H7 (cell line): ENCODE results near the gene PHACTR4. TPM values are rescaled to one million over a fixed set of nuclear protein-coding genes. Genes with fewer than 3 reads are reported as not detected.

Source experiments
- DNase-seq: peaks from one replicate; pipeline ENCODE4 v3.0.0; 2012
- H3K27me3 ChIP-seq: 2 replicates; pipeline ENCODE4 v1.6.0; 2011; ENCODE audit warnings: mild to moderate bottlenecking, low read length; ENCODE audit not compliant: control insufficient read depth, insufficient read depth
- H3K36me3 ChIP-seq: replicated peaks from 2 replicates; pipeline ENCODE4 v1.5.1; 2011; ENCODE audit warnings: low read length; ENCODE audit not compliant: control insufficient read depth, insufficient read depth
- H3K4me3 ChIP-seq: 2 replicates; pipeline ENCODE4 v1.5.1; 2011; ENCODE audit warnings: low read depth, mild to moderate bottlenecking, control low read depth, low read length, moderate library complexity; ENCODE audit not compliant: insufficient read depth
- total RNA-seq: library from RNA; depleted of rRNA; stranded (reverse); fragments of >200 nt; shearing (Covaris generic); gene quantifications from 2 replicates; pipeline ENCODE4 v1.2.3, GENCODE V29; 2014

Gene PHACTR4
- total RNA-seq, 1 experiment from 2014 or later: 16.9 TPM

GRCh38 chr1:28392027-28392652 is 22.6 kb downstream of the PHACTR4 start:
- Histone ChIP-seq H3K36me3 (no peaks in the 10 kb centered on the region; the same call in 1 of the 2 replicates), H3K27me3 (no peaks in the 10 kb centered on the region), H3K4me3 (no peak overlapping the region)
- no peak for DNase-seq

DNA sequence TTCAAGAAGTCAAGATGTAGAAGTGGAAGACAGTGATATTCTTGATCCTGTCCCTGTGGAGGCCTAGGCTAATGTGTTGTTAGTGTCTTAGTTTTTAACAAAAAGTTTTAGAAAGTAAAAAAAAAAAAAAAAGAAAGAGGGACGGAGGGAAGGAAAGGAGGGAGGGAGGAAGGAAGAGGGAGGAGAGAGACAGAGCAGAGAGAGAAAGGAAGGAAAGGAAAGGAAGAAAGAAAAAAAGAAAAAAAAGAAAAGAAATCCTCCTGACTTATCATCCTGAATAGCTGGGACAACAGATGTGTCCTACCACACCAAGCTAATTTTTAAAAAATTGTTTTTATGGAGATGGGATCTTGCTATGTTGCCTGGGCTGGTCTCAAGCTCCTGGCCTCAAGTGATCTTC is 24.6 kb downstream of the PHACTR4 start:
- DNase-seq: no peak
- H3K27me3 ChIP-seq: no peaks in the 10 kb centered on the region
- H3K4me3 ChIP-seq: no peak overlapping the region
- H3K36me3 ChIP-seq: no peaks in the 10 kb centered on the region; the same call in 1 of the 2 replicates

DNA sequence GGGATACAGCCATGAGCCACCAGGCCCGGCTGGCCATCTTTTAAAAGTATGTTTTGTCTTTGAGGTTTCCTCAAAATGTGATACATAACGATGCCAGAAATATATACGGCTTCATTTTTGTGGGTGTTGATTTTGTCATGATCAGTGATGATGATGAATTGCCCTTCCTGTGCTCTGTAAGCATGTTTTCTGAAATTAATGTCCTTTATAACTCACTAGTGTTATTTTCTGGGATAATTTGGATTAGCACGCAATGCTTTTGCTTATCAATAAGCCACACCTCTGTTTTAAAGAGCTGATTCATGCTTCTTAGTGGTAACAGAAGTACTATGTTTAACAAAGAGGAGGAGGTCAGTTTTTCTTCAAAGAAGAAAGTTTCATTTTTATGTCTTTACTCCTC is 25.6 kb downstream of the PHACTR4 start:
- no peaks in the 10 kb centered on the region for H3K27me3 ChIP-seq
- no peaks in the 10 kb centered on the region; the same call in 1 of the 2 replicates for H3K36me3 ChIP-seq
- no peak overlapping the region for H3K4me3 ChIP-seq
- DNase-seq: no peak

GRCh38 chr1:28401760-28402159 is 32.2 kb downstream of the PHACTR4 start:
- Histone ChIP-seq H3K36me3 (no peaks in the 10 kb centered on the region), H3K27me3 (no peaks in the 10 kb centered on the region), H3K4me3 (no peak overlapping the region)
- no peak for DNase-seq

DNA sequence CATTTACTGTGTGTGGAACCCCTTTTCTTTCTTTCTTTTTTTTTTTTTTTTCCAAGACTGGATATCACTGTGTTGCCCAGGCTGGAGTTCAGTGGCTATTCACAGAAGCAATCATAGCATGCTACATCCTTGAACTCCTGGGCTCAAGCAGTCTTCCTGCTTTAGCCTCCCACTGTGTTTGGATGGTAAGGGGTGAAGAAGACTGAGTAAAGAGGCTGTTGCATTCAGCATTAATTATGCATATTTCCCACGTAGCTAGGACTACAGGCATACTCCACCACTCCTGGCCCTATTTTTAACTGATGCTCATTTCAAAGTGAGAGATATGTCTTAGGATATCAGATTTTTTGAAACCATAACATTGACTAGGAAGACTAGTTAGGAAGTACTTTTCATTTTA is 39.5 kb downstream of the PHACTR4 start:
- DNase-seq: no peak
- no peak overlapping the region for H3K4me3 ChIP-seq
- H3K27me3 ChIP-seq: no peaks in the 10 kb centered on the region
- no peaks in the 10 kb centered on the region; the same call in 1 of the 2 replicates for H3K36me3 ChIP-seq

DNA sequence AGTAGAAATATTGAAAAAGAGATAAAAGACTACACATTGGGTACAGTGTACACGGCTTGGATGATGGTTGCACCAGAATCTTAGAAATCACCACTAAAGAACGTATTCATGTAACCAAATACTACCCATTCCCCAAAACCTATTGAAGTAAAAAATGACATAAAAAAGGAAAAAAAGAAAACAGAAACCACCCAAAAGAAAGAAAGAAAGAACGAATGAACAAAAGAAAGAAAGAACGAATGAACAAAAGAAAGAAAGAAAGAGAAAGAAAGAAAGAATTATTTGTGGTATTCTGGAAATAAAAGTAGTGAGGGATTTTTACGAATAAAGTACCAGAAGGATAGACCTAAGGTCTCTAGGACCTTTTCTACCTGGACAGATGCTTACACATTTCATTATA is 42.1 kb downstream of the PHACTR4 start:
- no peak for DNase-seq
- H3K27me3 ChIP-seq: no peaks in the 10 kb centered on the region
- H3K4me3 ChIP-seq: no peak overlapping the region
- no peaks in the 10 kb centered on the region; the same call in 1 of the 2 replicates for H3K36me3 ChIP-seq

GRCh38 chr1:28412731-28413130 is 43.2 kb downstream of the PHACTR4 start:
- Histone ChIP-seq H3K4me3 (no peak overlapping the region), H3K36me3 (no peaks in the 10 kb centered on the region; the same call in 1 of the 2 replicates)
- no peak for DNase-seq

GRCh38 chr1:28416509-28417194 is 47.1 kb downstream of the PHACTR4 start:
- H3K4me3 ChIP-seq: no peak overlapping the region
- no peaks in the 10 kb centered on the region; the same call in 1 of the 2 replicates for H3K36me3 ChIP-seq
- H3K27me3 ChIP-seq: no peaks in the 10 kb centered on the region
- DNase-seq: no peak

More at GRCh38 chr1:28412731-28413130, 43.2 kb downstream of the PHACTR4 start:
- H3K27me3 ChIP-seq: no peaks in the 10 kb centered on the region

DNA sequence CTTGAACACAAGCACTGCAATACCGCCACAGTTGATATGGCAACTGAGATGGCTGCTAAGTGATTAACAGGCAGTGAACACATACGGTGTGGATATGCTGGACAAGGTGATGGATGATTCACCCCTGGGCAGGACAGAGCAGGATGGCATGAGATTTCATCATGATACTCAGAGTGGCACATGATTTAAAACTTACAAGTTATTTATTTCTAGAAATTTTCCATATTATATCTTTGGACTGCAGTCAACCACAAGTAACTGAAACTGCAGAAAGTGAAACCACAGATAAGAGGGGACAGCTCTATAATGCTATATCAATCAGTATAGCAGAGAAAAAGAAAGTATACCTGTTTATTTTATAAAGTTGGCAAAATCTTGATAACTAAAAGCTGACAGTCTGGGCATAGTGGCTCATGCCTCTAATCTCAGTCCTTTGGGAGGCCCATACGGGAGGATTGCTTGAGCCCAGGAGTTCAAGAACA is 47.9 kb downstream of the PHACTR4 start:
- Histone ChIP-seq H3K27me3 (no peaks in the 10 kb centered on the region), H3K36me3 (no peaks in the 10 kb centered on the region; the same call in 1 of the 2 replicates), H3K4me3 (no peak overlapping the region)
- DNase-seq: no peak

GRCh38 chr1:28417926-28418637 is 48.5 kb downstream of the PHACTR4 start:
- Histone ChIP-seq H3K4me3 (no peak overlapping the region), H3K36me3 (no peaks in the 10 kb centered on the region; the same call in 1 of the 2 replicates), H3K27me3 (no peaks in the 10 kb centered on the region)
- no peak for DNase-seq

DNA sequence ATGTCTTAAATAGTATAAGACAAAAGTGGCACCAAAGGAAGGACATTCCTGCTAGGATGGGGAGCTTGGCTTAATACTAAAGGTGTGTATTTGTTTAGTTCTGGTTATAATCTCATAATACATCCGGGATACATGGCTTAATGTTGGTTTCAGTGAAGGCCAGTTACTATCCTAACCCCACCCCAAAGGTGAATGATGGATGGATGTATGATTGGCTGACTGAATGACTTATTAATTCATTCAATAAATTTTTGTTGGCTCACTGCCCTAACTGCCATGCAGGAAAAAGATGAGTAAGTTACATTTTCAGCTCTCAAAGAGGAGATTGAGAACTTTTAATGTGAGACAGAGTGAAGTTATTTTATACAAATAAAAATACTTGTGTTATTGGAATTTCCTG is 52.2 kb downstream of the PHACTR4 start:
- peaks cover 1% of the 10 kb centered on the region; the same call in 1 of the 2 replicates for H3K36me3 ChIP-seq
- no peak for DNase-seq
- no peaks in the 10 kb centered on the region for H3K27me3 ChIP-seq
- H3K4me3 ChIP-seq: no peak overlapping the region

GRCh38 chr1:28426831-28427230 is 57.3 kb downstream of the PHACTR4 start:
- H3K36me3 ChIP-seq: peaks cover 1% of the 10 kb centered on the region; the same call in 1 of the 2 replicates
- H3K27me3 ChIP-seq: no peaks in the 10 kb centered on the region
- DNase-seq: no peak
- H3K4me3 ChIP-seq: no peak overlapping the region

- Histone ChIP-seq H3K4me3 (no peak overlapping the region), H3K36me3 (peaks cover 1% of the 10 kb centered on the region; the same call in 1 of the 2 replicates), H3K27me3 (no peaks in the 10 kb centered on the region)
- no peak for DNase-seq
These were observed 58.5 kb downstream of the PHACTR4 start for GRCh38 chr1:28428012-28428411.

GRCh38 chr1:28428990-28429520 is 59.5 kb downstream of the PHACTR4 start:
- no peak for DNase-seq
- no peak overlapping the region for H3K4me3 ChIP-seq
- H3K36me3 ChIP-seq: peaks cover 1% of the 10 kb centered on the region; the same call in 1 of the 2 replicates
- no peaks in the 10 kb centered on the region for H3K27me3 ChIP-seq
